Activated effector memory CD4-positive, alpha-beta T cell treated with anti-CD3 and anti-CD28 coated beads, Interleukin-2, amount 50 U/mL, for 16 hours (primary cell): ENCODE measurements around the gene OBSL1.

Experiments
- DNase-seq: peaks from one replicate; pipeline ENCODE4 v3.0.0-alpha.2; 2020

OBSL1 gene

GRCh38 chr2:219595256-219595655, 23.9 kb upstream of the OBSL1 start:
- no peak for DNase-seq

DNA sequence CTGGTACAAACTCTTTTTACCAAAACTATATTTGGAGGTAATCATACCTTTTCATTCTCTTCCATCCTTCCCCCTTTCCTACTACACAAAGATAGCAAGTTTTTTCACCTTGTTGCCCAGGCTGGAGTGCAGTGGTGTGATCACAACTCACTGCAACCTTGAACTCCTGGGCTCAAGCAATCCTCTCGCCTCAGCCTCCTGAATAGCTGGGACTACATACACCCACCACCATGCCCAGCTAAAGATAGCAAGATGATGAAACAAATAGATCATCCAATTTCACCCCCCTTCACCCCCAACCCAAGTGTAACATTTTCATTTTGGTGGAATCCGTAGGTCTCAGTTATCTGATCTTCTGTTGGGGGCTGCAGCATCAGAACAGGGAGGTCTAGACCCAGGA, 21.8 kb upstream of the OBSL1 start:
- DNase-seq: no peak

GRCh38 chr2:219592736-219593135, 21.4 kb upstream of the OBSL1 start:
- DNase-seq: no peak

DNA sequence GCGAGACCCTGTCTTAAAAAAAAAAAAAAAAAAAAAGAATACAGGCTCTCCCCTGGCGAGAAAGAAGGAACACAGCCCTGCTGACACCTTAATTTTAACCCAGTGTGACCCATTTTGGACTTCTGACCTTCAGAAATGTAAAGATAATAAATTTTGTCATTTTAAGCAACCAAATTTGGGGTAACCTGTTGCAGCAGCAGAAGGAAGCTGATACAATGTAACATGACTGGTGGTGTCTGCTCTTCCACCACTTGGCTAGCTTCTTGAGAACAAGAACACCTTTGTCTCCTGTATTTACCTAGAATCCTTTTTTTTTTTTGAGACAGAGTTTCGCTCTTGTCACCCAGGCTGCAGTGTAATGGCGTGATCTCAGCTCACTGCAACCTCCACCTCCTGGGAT, 19.8 kb upstream of the OBSL1 start:
- DNase-seq: no peak

GRCh38 chr2:219581346-219581745, 10.0 kb upstream of the OBSL1 start:
- DNase-seq: no peak

- no peak for DNase-seq
Measured at GRCh38 chr2:219578811-219579613, 7.7 kb upstream of the OBSL1 start.

GRCh38 chr2:219576505-219577388, 5.4 kb upstream of the OBSL1 start:
- DNase-seq: no peak

DNA sequence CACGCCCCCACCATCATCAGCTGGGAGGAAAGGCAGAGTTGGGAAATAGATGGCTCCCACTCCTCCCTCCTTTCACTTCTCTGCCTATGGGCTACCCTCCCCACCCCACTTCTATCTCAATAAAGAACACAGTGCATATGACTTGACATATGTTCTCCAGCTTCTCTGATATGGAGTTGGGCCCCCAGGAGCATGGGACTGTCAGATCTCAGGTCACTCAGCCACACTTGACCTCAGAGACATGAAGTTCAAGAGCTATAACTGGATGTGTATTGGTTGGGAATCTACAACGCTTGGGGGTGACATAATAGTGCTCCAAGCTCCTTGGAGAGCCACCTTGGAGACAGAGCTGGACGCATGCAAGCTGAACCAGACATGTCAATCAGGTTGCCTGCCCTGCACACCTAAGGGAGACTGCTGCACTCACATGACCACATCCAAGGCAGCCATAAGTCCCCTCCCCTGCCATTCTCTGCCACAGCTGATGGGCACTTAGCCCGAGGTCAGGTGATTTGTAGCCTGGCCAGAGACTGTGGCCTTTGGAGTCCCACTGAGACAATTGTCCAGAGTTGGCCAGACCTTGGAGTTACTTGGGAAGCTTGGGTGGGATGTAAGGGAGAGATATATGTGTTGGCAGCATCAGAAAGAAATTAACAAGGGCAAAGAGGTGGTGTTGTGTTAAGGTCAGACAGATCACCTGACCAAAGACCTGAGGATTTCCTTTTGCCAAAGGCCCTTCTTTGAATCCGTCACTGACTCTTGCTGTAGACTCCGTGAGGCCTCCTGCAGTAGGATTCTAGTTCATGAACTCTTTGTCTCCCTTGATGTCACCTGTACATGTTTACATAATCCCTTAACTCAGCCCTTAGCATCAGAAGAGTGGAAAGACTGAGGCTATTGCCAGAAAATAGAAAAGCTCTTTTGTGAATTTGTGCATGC, 4.5 kb upstream of the OBSL1 start:
- DNase-seq: no peak

GRCh38 chr2:219574484-219575311, 3.4 kb upstream of the OBSL1 start:
- DNase-seq: no peak

GRCh38 chr2:219573166-219573565, 1.8 kb upstream of the OBSL1 start:
- no peak for DNase-seq

- DNase-seq: no peak
Measured at GRCh38 chr2:219572237-219573001, 1.1 kb upstream of the OBSL1 start, which contains the start of gene INHA. Gene INHA, plus strand, starts transcription at chr2:219572310. Its CDS starts 65 bp downstream, at chr2:219572375.

- no peak for DNase-seq
Measured at GRCh38 chr2:219570924-219571310, 422 bp downstream of the OBSL1 start.

DNA sequence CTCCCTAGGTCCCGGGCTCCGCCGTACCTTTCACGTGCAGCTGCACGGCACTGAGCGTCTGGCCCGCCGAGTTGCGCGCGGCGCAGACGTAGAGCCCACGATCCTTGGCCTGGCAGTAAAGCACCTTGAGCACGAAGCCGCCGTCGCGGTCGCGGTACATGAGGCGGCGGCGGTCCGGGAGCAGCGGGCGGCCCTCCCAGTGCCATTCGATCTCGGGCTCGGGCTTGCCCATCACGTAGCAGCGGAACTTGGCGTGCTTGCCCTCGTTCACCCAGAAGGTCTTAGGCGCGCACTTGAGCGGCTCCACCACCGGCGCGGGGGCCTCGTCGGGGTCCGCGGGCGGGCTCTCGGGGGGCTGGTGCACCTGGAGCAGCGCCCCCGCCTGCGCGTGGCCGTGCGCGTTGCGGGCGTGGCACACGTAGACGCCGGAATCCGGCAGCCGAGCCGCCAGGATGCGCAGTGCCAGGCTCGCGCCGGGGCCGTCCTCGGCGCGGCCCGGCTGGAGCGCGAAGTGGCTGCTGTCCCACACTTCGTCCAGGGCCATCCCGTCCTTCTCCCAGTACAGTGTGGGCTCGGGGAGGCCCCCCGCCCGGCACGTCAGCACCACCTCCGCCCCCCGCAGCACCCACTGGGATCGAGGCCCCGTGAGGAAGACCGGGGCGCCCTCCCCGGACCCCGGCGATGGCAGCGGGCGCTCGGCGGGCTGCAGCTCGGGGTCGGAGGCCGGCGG, 980 bp downstream of the OBSL1 start:
- no peak for DNase-seq

- DNase-seq: no peak
Measured at GRCh38 chr2:219569635-219570034, 1.7 kb downstream of the OBSL1 start.

- no peak for DNase-seq
Measured at GRCh38 chr2:219569041-219569440, 2.3 kb downstream of the OBSL1 start.

- DNase-seq: no peak
Measured at GRCh38 chr2:219567791-219568361, 3.5 kb downstream of the OBSL1 start.

DNA sequence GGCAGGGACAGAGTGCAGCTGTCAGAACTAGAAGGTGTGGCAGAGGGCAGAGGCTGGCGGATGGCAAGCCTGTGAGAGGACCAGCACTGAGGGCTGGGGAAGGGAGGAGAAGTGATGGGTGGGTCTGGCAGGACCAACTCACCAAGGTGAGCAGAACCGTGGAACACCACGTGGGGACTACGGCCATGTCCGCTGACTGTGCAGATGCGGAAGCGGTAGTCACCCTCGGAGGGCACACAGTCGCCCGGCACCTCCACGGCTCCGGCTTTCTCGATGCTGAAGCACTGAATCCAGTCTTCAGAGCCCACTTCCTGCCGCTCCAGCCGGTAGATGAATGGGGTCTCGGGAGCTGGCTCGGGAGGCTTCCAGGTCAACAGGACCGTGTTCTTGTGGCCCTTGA, 4.2 kb downstream of the OBSL1 start:
- DNase-seq: no peak

- no peak for DNase-seq
Measured at GRCh38 chr2:219566640-219567039, 4.7 kb downstream of the OBSL1 start.

- DNase-seq: no peak
Measured at GRCh38 chr2:219565130-219566080, 5.9 kb downstream of the OBSL1 start.
